Fibroblast of the aortic adventitia (primary cell): ENCODE data around the gene TFF2. TPM values are rescaled to one million over a fixed set of nuclear protein-coding genes. Genes with fewer than 3 reads are reported as not detected.

Experiments
- DNase-seq: peaks from one replicate; pipeline ENCODE4 v3.0.0-alpha.2; 2010; ENCODE audit warnings: low read depth
- H3K4me3 ChIP-seq: 2 replicates; pipeline ENCODE4 v1.5.1; 2011; ENCODE audit warnings: low read depth, mild to moderate bottlenecking, control low read depth, low read length, moderate library complexity
- total RNA-seq: library from RNA; depleted of rRNA; stranded (reverse); fragments of >200 nt; gene quantifications from 2 replicates; pipeline ENCODE4 v1.2.3, GENCODE V29; 2012; ENCODE audit warnings: low replicate concordance
- TF ChIP-seq, protein P1 (sequence below): IDR thresholded peaks from 2 replicates; pipeline ENCODE4 v1.5.1; 2011; ENCODE audit warnings: mild to moderate bottlenecking, low read length, control low read depth, inconsistent platforms; ENCODE audit not compliant: insufficient read depth

TFF2 gene
- total RNA-seq, 1 donor, result not detected

DNA sequence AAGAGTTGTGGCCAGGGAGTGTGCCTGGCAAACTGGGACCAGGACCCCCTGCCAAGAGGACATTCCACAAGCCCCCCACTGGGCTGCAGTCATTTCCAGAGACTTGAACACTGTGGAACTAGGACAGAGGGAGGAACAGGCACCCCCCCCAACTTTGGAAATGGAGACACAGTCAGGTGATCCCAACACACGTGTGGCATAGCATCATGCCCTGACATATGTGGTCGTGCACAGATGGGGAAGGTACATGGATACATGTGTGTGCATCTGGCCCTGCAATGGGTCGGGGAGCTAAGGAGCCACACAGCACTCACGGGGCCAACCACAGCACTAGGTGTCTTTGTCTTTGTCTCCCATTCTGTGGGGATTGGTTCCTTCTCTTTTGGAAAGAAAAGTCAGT lies 28.9 kb downstream of the TFF2 start:
- no peak for DNase-seq
- TF ChIP-seq, protein P1, sequence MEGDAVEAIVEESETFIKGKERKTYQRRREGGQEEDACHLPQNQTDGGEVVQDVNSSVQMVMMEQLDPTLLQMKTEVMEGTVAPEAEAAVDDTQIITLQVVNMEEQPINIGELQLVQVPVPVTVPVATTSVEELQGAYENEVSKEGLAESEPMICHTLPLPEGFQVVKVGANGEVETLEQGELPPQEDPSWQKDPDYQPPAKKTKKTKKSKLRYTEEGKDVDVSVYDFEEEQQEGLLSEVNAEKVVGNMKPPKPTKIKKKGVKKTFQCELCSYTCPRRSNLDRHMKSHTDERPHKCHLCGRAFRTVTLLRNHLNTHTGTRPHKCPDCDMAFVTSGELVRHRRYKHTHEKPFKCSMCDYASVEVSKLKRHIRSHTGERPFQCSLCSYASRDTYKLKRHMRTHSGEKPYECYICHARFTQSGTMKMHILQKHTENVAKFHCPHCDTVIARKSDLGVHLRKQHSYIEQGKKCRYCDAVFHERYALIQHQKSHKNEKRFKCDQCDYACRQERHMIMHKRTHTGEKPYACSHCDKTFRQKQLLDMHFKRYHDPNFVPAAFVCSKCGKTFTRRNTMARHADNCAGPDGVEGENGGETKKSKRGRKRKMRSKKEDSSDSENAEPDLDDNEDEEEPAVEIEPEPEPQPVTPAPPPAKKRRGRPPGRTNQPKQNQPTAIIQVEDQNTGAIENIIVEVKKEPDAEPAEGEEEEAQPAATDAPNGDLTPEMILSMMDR, result no peak
- H3K4me3 ChIP-seq, result no peak overlapping the region

DNA sequence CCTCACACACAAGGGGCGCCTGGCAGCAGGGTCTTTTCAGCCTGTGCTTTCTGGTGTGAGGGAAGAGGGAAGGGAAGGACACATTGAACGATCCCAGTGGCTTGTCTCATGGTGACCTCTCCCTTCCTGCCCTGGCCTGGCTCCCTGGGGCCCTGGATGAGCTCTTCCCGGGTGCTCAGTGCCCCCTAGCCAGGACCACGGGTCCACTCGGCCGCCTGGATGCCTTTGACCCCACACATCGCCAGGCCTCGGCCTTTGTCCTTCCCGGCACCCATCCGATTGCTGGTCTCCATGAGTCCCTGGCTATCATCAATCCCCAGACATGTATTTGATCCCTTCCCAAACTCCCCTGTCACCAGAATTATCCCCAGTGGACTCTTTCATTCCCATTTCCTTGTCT lies 29.6 kb downstream of the TFF2 start:
- no peak for DNase-seq
- TF ChIP-seq, protein P1, result no peak
- H3K4me3 ChIP-seq, result no peak overlapping the region

DNA sequence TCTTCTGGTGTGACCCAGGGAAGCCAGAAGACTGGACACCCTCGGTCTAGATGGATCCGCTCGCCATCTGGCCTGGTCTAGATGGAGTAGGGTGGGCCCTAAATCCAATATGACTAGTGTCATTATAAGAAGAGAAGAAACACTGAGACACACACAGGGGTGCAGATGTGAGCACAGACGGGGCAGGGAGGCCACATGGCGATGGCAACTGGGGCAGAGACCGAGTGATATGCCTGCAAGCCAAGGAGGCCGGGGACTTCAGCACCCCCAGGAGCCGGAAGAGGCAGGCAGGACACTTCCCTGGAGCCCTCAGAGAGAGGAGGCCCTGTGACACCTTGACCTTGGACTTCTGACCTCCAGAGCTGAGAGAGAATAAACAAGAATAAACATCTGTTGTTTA lies 30.0 kb downstream of the TFF2 start:
- TF ChIP-seq, protein P1, result no peak
- no peak overlapping the region for H3K4me3 ChIP-seq
- DNase-seq, result no peak

DNA sequence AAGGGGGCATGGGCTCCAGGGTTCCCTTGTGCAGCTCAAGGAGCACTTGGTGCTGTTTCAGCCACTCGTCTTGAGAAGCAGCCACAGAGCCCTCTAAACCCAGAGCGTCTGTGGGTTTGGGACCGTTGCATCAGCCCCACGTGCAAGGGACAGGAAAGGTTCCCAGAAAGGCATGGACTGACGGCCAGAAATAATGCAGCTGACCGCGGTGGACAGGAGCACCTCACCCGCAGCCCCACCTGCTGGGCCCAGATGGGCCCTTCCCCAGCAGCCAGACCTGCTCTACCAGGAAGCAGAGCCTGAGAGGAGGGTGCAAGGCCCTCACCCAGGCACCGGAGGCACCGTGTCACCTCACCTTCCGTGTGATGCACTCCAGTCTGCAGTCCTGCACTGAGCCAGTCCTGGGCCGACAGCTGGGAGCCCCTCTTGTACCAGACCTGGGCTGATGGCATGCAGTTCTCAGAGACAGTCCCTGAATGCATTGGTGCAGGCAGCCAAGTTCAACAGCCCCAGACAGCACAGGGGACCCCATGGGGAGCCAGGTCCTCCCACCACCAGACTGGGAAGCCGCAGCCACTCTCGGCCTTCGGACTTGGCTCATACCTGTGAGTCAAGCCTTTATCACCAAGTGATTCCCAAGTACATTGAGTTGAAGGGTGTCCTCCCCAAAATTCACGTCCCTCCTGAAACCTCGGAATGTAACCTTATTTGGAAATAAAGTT lies 30.8 kb downstream of the TFF2 start:
- no peak for DNase-seq
- TF ChIP-seq, protein P1, result no peak
- H3K4me3 ChIP-seq, result no peak overlapping the region

DNA sequence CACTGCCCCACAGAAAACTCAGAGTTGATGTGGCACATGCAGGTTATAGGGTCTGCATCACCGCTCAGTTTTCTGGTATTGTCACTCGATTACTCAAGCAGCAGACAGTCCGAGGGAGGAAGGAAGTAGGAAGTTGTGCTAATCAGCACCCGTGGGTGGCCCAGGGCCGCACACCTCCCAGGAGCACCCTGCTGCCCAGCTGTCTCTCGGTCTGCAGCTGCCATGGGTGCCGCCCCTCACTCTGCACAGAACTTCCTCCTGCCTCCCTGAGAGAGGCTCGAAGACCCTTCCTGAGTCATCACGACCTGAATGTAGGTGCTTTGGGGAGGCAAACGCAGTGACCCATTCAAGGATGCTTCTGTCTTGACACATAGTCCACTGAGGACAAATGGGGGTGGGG lies 31.4 kb downstream of the TFF2 start:
- DNase-seq, result no peak
- TF ChIP-seq, protein P1, result no peak

DNA sequence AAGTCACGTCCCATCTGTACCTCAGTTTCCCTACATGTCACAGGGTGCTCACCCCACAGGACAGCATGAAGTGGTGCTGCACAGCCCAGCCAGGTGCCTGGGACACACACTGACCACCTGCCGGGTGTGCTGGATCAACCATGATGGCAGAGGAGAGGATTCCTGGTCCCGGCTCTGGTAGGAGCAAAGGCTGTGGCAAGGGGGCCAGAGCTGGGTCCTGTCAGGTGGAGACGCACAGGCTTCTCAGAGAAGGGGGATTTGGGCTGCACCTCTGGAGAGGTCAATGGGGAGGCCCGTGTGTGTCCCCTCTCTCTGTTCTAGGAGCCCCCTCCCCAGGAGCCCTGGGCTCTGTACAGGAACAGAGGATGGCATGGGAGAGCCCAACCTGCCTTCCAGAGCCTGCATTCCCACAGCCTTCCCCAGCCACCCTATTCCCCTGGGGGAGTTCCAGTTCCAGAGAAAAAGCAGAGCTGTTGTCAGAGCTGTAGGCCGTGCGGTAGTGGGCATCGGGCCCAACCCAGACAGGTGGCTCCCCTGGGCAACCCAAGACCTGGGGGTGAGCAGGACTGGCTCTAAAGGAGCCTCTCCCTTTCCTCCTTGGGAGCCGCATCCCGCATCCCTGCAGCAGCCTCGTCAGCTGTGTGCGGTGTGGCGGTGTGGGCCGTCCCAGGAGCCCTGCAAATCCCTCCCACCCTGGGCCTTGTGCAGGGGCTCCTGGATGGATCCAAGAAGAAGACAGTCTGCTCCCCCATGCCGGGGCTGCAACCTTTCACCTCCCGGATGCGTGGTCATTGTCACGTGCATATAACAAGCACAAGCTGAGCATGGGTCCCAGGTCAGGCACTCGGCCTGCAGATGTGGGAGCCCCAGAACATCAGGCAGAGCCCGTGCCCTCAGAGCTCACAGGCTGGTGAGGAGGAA lies 32.7 kb downstream of the TFF2 start:
- TF ChIP-seq, protein P1, result no peak
- no peak for DNase-seq
- H3K4me3 ChIP-seq, result no peak overlapping the region

More for the DNA sequence above, 31.4 kb downstream of the TFF2 start:
- no peak overlapping the region for H3K4me3 ChIP-seq
